Lower leg skin (tissue), 3 donors: ENCODE data around the gene ZNF587B.
"Not testable (repeated sequence)": the region's sequence is repeated elsewhere in the genome, so short reads cannot be mapped to it uniquely, and the experiment has no call there.

Source experiments
- POLR2A ChIP-seq, 2 donors: fragments of 450-650 bp; IDR thresholded peaks; one replicate each; pipeline ENCODE4 v1.6.1; 2016 to 2017; ENCODE audit warnings: antibody characterized with exemption in 2 of 2, mild to moderate bottlenecking in 1 of 2, moderate library complexity in 1 of 2
- TF ChIP-seq, protein P1 (sequence below), 3 donors: fragments of 450-650 bp; IDR thresholded peaks; one replicate each; pipeline ENCODE4 v1.5.1; 2016; ENCODE audit warnings: antibody characterized with exemption in 3 of 3, mild to moderate bottlenecking in 3 of 3, moderate library complexity in 2 of 3

DNA sequence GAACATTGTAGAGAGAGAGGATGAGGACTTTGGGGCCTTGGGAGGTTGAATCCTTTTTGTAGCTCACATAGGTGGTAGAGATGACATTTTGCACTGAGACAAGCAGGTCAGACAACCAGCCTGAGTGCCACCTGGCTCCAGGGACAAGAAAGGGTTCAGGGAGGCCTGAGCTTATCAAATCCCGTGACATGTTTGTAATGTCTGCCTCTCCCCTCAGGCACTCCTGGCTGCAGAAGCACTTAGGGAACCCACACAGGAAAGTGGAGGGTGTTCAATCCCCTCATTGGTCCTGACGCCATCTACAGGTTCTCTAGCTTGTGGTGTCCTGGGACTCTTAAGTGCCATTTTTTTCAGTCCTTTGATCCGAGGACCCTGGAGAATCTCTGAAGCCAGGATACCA lies 9.0 kb upstream of the ZNF587B start:
- TF ChIP-seq, protein P1, sequence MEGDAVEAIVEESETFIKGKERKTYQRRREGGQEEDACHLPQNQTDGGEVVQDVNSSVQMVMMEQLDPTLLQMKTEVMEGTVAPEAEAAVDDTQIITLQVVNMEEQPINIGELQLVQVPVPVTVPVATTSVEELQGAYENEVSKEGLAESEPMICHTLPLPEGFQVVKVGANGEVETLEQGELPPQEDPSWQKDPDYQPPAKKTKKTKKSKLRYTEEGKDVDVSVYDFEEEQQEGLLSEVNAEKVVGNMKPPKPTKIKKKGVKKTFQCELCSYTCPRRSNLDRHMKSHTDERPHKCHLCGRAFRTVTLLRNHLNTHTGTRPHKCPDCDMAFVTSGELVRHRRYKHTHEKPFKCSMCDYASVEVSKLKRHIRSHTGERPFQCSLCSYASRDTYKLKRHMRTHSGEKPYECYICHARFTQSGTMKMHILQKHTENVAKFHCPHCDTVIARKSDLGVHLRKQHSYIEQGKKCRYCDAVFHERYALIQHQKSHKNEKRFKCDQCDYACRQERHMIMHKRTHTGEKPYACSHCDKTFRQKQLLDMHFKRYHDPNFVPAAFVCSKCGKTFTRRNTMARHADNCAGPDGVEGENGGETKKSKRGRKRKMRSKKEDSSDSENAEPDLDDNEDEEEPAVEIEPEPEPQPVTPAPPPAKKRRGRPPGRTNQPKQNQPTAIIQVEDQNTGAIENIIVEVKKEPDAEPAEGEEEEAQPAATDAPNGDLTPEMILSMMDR (IDR thresholded peaks at IDR 0.05): not testable (repeated sequence)
- TF ChIP-seq POLR2A (IDR thresholded peaks at IDR 0.05): not testable (repeated sequence)
